Ureter (tissue), 1 donor: ENCODE data around the gene C17orf50. TPM values are rescaled to one million over a fixed set of nuclear protein-coding genes. Genes with fewer than 3 reads are reported as not detected.

Source experiments
- DNase-seq: peaks from one replicate; pipeline ENCODE4 v3.0.0-alpha.2; 2020; ENCODE audit warnings: low spot score
- total RNA-seq: library from RNA; stranded (reverse); gene quantifications from one replicate; pipeline ENCODE4 v1.2.4, GENCODE V29; 2023
- donor health status: DM: yes; HTN: yes; CAD: no.

Gene C17orf50
- total RNA-seq, 1 donor from 2014 or later, result not detected

- no peak for DNase-seq
These were observed 51.8 kb downstream of the C17orf50 start for GRCh38 chr17:35812456-35812855.

Other genes starting within 250 kb of the C17orf50 start
- gene SLFN12L, start 223.2 kb upstream of the C17orf50 start, total RNA-seq, result 5.6 TPM
- not detected for gene SLFN14, start 200.1 kb upstream of the C17orf50 start, total RNA-seq
- 7.9 TPM for gene PEX12, start 182.3 kb upstream of the C17orf50 start, total RNA-seq
- 164 TPM for gene AP2B1, start 173.6 kb upstream of the C17orf50 start, total RNA-seq
- gene RASL10B, start 29.2 kb upstream of the C17orf50 start, total RNA-seq, result 2.7 TPM
- gene GAS2L2, start 7.6 kb upstream of the C17orf50 start, total RNA-seq, result not detected
- 23.5 TPM for gene MMP28, start 34.8 kb downstream of the C17orf50 start, total RNA-seq
- 269 TPM for gene TAF15, start 48.6 kb downstream of the C17orf50 start, total RNA-seq
- gene HEATR9, start 108.0 kb downstream of the C17orf50 start, total RNA-seq, result 0.21 TPM
- 12.1 TPM for gene CCL5, start 119.5 kb downstream of the C17orf50 start, total RNA-seq
- 1.1 TPM for gene RDM1, start 169.9 kb downstream of the C17orf50 start, total RNA-seq
- gene LYZL6, start 182.8 kb downstream of the C17orf50 start, total RNA-seq, result not detected
- gene CCL16, start 220.6 kb downstream of the C17orf50 start, total RNA-seq, result 1.6 TPM
- 46.9 TPM for gene CCL14, start 225.8 kb downstream of the C17orf50 start, total RNA-seq
- 37.7 TPM for gene CCL15, start 240.7 kb downstream of the C17orf50 start, total RNA-seq